Endodermal cell (in vitro differentiated cells): Measurements from ENCODE around the gene CCL5. TPM values are rescaled to one million over a fixed set of nuclear protein-coding genes. Genes with fewer than 3 reads are reported as not detected.

Experiments
- DNase-seq: peaks from one replicate; pipeline ENCODE4 v3.0.0-alpha.2; 2017
- H3K27ac ChIP-seq: 2 replicates; pipeline ENCODE4 v1.5.1; 2013; ENCODE audit warnings: mild to moderate bottlenecking, low read depth, low read length, moderate library complexity
- H3K27me3 ChIP-seq: 2 replicates; pipeline ENCODE4 v1.6.1; 2013; ENCODE audit warnings: mild to moderate bottlenecking, low read length, moderate library complexity; ENCODE audit not compliant: insufficient read depth, control insufficient read depth, poor library complexity, severe bottlenecking
- H3K36me3 ChIP-seq: 2 replicates; pipeline ENCODE4 v1.7.0; 2013; ENCODE audit warnings: mild to moderate bottlenecking, low read length, moderate library complexity; ENCODE audit not compliant: control insufficient read depth, insufficient read depth
- H3K4me1 ChIP-seq: one replicate; pipeline ENCODE4 v1.7.0; 2013; ENCODE audit warnings: low read length; ENCODE audit not compliant: control insufficient read depth, insufficient read depth
- H3K4me3 ChIP-seq: 2 replicates; pipeline ENCODE4 v1.5.1; 2013; ENCODE audit warnings: mild to moderate bottlenecking, low read length, moderate library complexity
- H3K9ac ChIP-seq: 2 replicates; pipeline ENCODE4 v1.6.1; 2013; ENCODE audit warnings: mild to moderate bottlenecking, low read length, moderate library complexity; ENCODE audit not compliant: poor library complexity, severe bottlenecking; ENCODE audit errors: extremely low read depth
- H3K9me3 ChIP-seq: 2 replicates; pipeline ENCODE4 v1.6.1; 2013; ENCODE audit warnings: mild to moderate bottlenecking, low read length, moderate library complexity; ENCODE audit not compliant: control insufficient read depth
- H3K27ac Mint-ChIP-seq: 2 replicates; pipeline ENCODE4 v1.8.0; 2020; ENCODE audit warnings: mixed read lengths
- H3K27me3 Mint-ChIP-seq: 2 replicates; pipeline ENCODE4 v1.8.0; 2021; ENCODE audit warnings: mild to moderate bottlenecking, mixed read lengths; ENCODE audit not compliant: insufficient read depth
- H3K36me3 Mint-ChIP-seq: 2 replicates; pipeline ENCODE4 v1.8.0; 2020; ENCODE audit warnings: low read depth, mixed read lengths
- H3K4me1 Mint-ChIP-seq: 2 replicates; pipeline ENCODE4 v1.8.0; 2020; ENCODE audit warnings: mixed read lengths
- H3K4me3 Mint-ChIP-seq: 2 replicates; pipeline ENCODE4 v1.8.0; 2020; ENCODE audit warnings: mild to moderate bottlenecking, moderate library complexity, mixed read lengths
- H3K9me3 Mint-ChIP-seq: 2 replicates; pipeline ENCODE4 v1.8.0; 2020; ENCODE audit warnings: mild to moderate bottlenecking, mixed read lengths
- WGBS, 2 experiments: methylation state at CpG; one replicate each; pipeline versions ENCODE4 v1.1.5 to v1.1.7; 2013; ENCODE audit warnings: missing lambda C conversion rate in 2 of 2, mixed read lengths in 1 of 2; ENCODE audit not compliant: insufficient coverage in 1 of 2, insufficient read length in 1 of 2; 5-methylcytosine and 5-hydroxymethylcytosine counted together
- total RNA-seq, 2 donors: library from RNA; stranded (reverse); fragmentation: NEBNext Ultra II Directional in 1 of 2; extraction: Animal tissue kit (Norgen Biotek cat#: 25700) in 1 of 2; gene quantifications; 2 replicates in 1 of 2; 3 replicates in 1 of 2; pipeline ENCODE4 v1.2.1, GENCODE V29; 2021
- TF ChIP-seq, protein P1 (sequence below): fragments of 200-600 bp; sonication (generic); conservative IDR thresholded peaks from 2 replicates; pipeline ENCODE4 v1.5.0; 2021; ENCODE audit warnings: antibody characterized with exemption, mild to moderate bottlenecking

CCL5 gene
- total RNA-seq, 2 donors from 2014 or later = not detected

DNA sequence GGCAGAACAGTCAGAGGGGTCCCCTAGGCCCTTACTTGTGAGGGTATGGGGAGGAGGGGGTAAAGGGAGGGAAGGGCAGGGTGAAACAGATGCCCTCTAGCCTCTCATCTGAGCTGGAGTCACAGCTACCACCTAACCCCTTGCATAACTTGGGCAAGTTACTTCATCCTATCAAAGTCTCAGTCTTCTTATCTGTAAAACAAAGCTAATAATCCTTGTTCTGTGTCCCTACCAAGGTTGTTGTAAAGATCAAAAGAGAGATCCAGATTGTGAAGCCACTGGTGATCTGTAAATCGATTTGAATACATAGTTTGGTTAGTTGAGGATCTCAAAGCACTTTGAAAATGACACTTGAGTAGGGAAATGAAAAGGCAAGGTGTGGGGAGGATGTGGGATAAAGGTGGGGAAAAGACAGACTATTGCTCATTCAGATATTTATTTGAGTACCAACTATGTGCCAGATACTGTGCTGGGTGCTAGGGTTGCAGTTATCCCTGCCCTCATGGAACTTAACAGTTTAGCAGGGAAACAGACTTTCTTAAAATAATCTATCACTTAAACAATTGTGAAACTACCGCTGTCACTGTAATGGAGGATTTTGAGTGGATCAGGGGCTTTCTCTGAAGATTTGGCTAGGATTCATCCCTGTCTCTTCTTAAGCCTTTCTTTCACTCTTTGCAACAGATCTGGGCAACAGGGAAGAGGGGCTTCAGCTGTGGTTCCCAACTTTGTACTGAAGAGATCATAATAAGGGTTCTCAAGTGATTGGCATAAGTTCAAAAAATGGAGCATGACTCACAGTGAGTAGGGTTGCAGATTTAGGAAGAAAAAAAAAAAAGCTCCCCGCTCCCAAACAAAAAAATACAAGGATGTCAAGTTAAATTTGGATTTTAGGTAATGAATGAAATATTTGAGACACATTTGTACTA lies 14.5 kb downstream of the CCL5 start:
- TF ChIP-seq, protein P1, sequence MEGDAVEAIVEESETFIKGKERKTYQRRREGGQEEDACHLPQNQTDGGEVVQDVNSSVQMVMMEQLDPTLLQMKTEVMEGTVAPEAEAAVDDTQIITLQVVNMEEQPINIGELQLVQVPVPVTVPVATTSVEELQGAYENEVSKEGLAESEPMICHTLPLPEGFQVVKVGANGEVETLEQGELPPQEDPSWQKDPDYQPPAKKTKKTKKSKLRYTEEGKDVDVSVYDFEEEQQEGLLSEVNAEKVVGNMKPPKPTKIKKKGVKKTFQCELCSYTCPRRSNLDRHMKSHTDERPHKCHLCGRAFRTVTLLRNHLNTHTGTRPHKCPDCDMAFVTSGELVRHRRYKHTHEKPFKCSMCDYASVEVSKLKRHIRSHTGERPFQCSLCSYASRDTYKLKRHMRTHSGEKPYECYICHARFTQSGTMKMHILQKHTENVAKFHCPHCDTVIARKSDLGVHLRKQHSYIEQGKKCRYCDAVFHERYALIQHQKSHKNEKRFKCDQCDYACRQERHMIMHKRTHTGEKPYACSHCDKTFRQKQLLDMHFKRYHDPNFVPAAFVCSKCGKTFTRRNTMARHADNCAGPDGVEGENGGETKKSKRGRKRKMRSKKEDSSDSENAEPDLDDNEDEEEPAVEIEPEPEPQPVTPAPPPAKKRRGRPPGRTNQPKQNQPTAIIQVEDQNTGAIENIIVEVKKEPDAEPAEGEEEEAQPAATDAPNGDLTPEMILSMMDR = no peak
- 79 to 100% methylated on average over 1 to 3 of the region's 3 CpGs for WGBS, 2 experiments
- Histone ChIP-seq H3K9me3 (no peaks in the 10 kb centered on the region), H3K4me1 (no peaks in the 10 kb centered on the region), H3K4me3 (no peak overlapping the region), H3K9ac (no peak overlapping the region), H3K36me3 (no peaks in the 10 kb centered on the region), H3K27me3 (no peaks in the 10 kb centered on the region), H3K27ac (no peak overlapping the region)
- Mint-ChIP-seq H3K9me3 (no peaks in the 10 kb centered on the region), H3K27ac (no peak overlapping the region), H3K4me3 (no peak overlapping the region), H3K36me3 (no peaks in the 10 kb centered on the region), H3K4me1 (peaks cover 6% of the 10 kb centered on the region), H3K27me3 (no peaks in the 10 kb centered on the region)
- DNase-seq = no peak

DNA sequence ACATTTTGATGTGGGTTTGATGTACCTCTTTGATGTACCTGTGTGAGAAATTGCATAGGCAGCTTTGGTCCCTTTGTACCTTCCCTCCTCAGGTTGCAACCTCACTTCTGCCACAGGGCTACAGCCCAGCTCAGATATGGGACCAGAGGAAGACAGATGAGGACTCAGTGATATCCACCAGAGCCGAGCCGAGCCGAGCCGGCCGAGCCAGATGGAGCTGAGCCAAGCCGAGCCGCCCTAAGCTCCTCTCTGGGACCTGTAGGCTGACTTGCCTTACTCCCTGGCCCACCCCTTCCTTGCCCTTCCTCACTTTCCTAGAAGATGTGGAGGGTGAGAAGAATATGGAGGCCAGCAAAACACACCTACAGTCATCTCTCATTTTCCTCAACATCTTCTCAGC lies 15.3 kb downstream of the CCL5 start:
- H3K4me1 ChIP-seq = no peaks in the 10 kb centered on the region
- no peak overlapping the region for H3K9ac ChIP-seq
- H3K36me3 ChIP-seq = no peaks in the 10 kb centered on the region
- H3K27me3 ChIP-seq = no peaks in the 10 kb centered on the region
- no peak overlapping the region for H3K4me3 ChIP-seq
- Mint-ChIP-seq H3K9me3 (no peaks in the 10 kb centered on the region), H3K4me1 (peaks cover 6% of the 10 kb centered on the region), H3K36me3 (no peaks in the 10 kb centered on the region), H3K4me3 (no peak overlapping the region), H3K27ac (no peak overlapping the region), H3K27me3 (no peaks in the 10 kb centered on the region)
- H3K27ac ChIP-seq = no peak overlapping the region
- DNase-seq = no peak
- TF ChIP-seq, protein P1 = no peak
- WGBS, 2 experiments = 90 to 96% methylated on average over 2 to 7 of the region's 7 CpGs
- H3K9me3 ChIP-seq = no peaks in the 10 kb centered on the region

DNA sequence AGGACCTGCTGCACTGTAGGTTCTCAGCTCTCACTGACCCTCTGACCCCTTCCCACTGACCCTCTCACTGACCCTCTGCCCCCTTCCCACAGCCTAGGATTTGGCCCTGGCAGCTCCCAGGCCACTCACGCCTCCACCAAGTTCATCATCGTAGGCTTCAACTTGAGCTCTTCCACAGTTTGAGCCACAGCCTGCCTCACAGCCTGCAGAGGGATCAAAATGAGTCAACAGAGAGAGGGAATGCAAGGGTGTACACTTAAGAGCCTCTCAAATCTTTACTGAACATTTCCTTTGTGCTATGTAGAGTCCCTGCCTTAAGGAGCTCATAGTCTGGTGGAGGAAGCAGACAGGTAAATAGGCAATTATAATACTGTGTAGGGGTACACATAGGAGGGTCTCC lies 23.6 kb downstream of the CCL5 start:
- Mint-ChIP-seq H3K4me3 (no peak overlapping the region), H3K27me3 (no peaks in the 10 kb centered on the region), H3K4me1 (no peaks in the 10 kb centered on the region), H3K9me3 (no peaks in the 10 kb centered on the region), H3K27ac (no peak overlapping the region), H3K36me3 (peaks cover 21% of the 10 kb centered on the region)
- Histone ChIP-seq H3K36me3 (peaks cover 21% of the 10 kb centered on the region), H3K9ac (no peak overlapping the region), H3K9me3 (no peaks in the 10 kb centered on the region), H3K4me3 (no peak overlapping the region), H3K27ac (no peak overlapping the region), H3K4me1 (no peaks in the 10 kb centered on the region), H3K27me3 (no peaks in the 10 kb centered on the region)
- no peak for DNase-seq
- 92% methylated on average over 2 of the region's 2 CpGs; no CpG with 5 or more reads in 1 of the 2 experiments for WGBS, 2 experiments
- TF ChIP-seq, protein P1 = no peak
